Breast epithelium (tissue), 4 donors: ENCODE measurements around the gene GLIS1. TPM values are rescaled to one million over a fixed set of nuclear protein-coding genes. Genes with fewer than 3 reads are reported as not detected.
A peak's percentile ranks its signal among the peaks of the same experiment; 100 is the strongest.

Source experiments
- DNase-seq, 2 donors: peaks; one replicate each; pipeline ENCODE4 v3.0.0-alpha.2; 2019; ENCODE audit warnings: low spot score in 2 of 2
- H3K27ac ChIP-seq, 2 donors: fragments of 200-600 bp; sonication (generic) in 1 of 2; one replicate each; pipeline ENCODE4 v1.5.1; 2016 to 2019; ENCODE audit warnings: mild to moderate bottlenecking in 1 of 2
- H3K27me3 ChIP-seq, 2 donors: fragments of 200-600 bp; sonication (generic) in 1 of 2; one replicate each; pipeline versions ENCODE4 v1.5.1 to v1.6.0; 2017 to 2019; ENCODE audit warnings: control low read depth in 1 of 2, mild to moderate bottlenecking in 1 of 2
- H3K36me3 ChIP-seq: fragments of 200-600 bp; one replicate; pipeline ENCODE4 v1.5.1; 2019
- H3K4me1 ChIP-seq, 2 donors: fragments of 200-600 bp; sonication (generic); one replicate each; pipeline ENCODE4 v1.5.1; 2016 to 2019; ENCODE audit warnings: control low read depth in 1 of 2
- H3K4me3 ChIP-seq, 3 donors: fragments of 200-600 bp; sonication (generic); 1 replicate in 2 of 3; 2 replicates in 1 of 3; pipeline ENCODE4 v1.5.1; 2016 to 2019; ENCODE audit warnings: mild to moderate bottlenecking in 3 of 3, moderate library complexity in 2 of 3
- H3K9me3 ChIP-seq, 2 donors: fragments of 200-600 bp; sonication (generic) in 1 of 2; one replicate each; pipeline ENCODE4 v1.5.1; 2016 to 2019; ENCODE audit warnings: control low read depth in 1 of 2
- CTCF ChIP-seq, 3 donors: fragments of 450-650 bp; IDR thresholded peaks; one replicate each; pipeline ENCODE4 v1.5.1; 2016 to 2017; ENCODE audit warnings: antibody characterized with exemption in 3 of 3, mild to moderate bottlenecking in 3 of 3, moderate library complexity in 3 of 3
- POLR2A ChIP-seq: fragments of 450-650 bp; IDR thresholded peaks from one replicate; pipeline ENCODE4 v1.6.1; 2016; ENCODE audit warnings: antibody characterized with exemption, mild to moderate bottlenecking, moderate library complexity
- POLR2AphosphoS5 ChIP-seq, 3 donors: sonication (generic); formaldehyde crosslinking; IDR thresholded peaks; one replicate each; pipeline ENCODE4 v1.6.1; 2017; ENCODE audit warnings: antibody characterized with exemption in 3 of 3
- intact Hi-C: fragments of 100-400 bp; cut with DNase I; formaldehyde crosslinking; loops from one replicate; pipeline ENCODE4 v1.15.1; 2023; ENCODE audit warnings: low total_unique reads
- total RNA-seq, 3 donors: library from RNA; depleted of rRNA; stranded (reverse); fragments of >200 nt; gene quantifications; one replicate each; pipeline ENCODE4 v1.1.0, GENCODE V29; 2016

GLIS1 gene
- total RNA-seq, 3 donors from 2014 or later, result 0.16 to 2.0 (median 0.59) TPM

GRCh38 chr1:53678507-53678906 is 60.5 kb downstream of the GLIS1 start:
- intact Hi-C loops, result no loop called here
- Histone ChIP-seq H3K4me3 (no peak overlapping the region), H3K27ac (peak overlapping the region in 1 of 2 donors; percentile 23), H3K4me1 (no peaks in the 10 kb centered on the region), H3K27me3 (no peaks in the 10 kb centered on the region), H3K36me3 (no peaks in the 10 kb centered on the region), H3K9me3 (no peaks in the 10 kb centered on the region)
- DNase-seq, result no peak
- TF ChIP-seq POLR2A (no peak), CTCF (IDR thresholded peaks at IDR 0.05) (no peak), POLR2AphosphoS5 (IDR thresholded peaks at IDR 0.05) (no peak)

- H3K4me3 ChIP-seq, result no peak overlapping the region
- intact Hi-C loops, result no loop called here
- TF ChIP-seq POLR2AphosphoS5 (IDR thresholded peaks at IDR 0.05) (no peak), POLR2A (no peak), CTCF (IDR thresholded peaks at IDR 0.05) (no peak)
- DNase-seq, result no peak
- no peaks in the 10 kb centered on the region for H3K4me1 ChIP-seq
- no peaks in the 10 kb centered on the region for H3K36me3 ChIP-seq
- no peak overlapping the region for H3K27ac ChIP-seq
- H3K27me3 ChIP-seq, result no peaks in the 10 kb centered on the region
- H3K9me3 ChIP-seq, result no peaks in the 10 kb centered on the region
These were observed 60.9 kb downstream of the GLIS1 start for GRCh38 chr1:53678046-53678445.

GRCh38 chr1:53677486-53677885 is 61.5 kb downstream of the GLIS1 start:
- Histone ChIP-seq H3K4me3 (no peak overlapping the region), H3K36me3 (no peaks in the 10 kb centered on the region), H3K9me3 (no peaks in the 10 kb centered on the region), H3K4me1 (no peaks in the 10 kb centered on the region), H3K27ac (no peak overlapping the region), H3K27me3 (no peaks in the 10 kb centered on the region)
- no peak for TF ChIP-seq POLR2AphosphoS5 (IDR thresholded peaks at IDR 0.05)
- no peak for TF ChIP-seq CTCF (IDR thresholded peaks at IDR 0.05)
- DNase-seq, result no peak
- intact Hi-C loops, result no loop called here

- H3K9me3 ChIP-seq, result no peaks in the 10 kb centered on the region
- no peaks in the 10 kb centered on the region for H3K36me3 ChIP-seq
- no peak for TF ChIP-seq CTCF (IDR thresholded peaks at IDR 0.05)
- no peak for TF ChIP-seq POLR2A
- no peak for TF ChIP-seq POLR2AphosphoS5 (IDR thresholded peaks at IDR 0.05)
- H3K4me3 ChIP-seq, result no peak overlapping the region
- H3K4me1 ChIP-seq, result no peaks in the 10 kb centered on the region
- H3K27me3 ChIP-seq, result no peaks in the 10 kb centered on the region
- no peak overlapping the region for H3K27ac ChIP-seq
- no peak for DNase-seq
- intact Hi-C loops, result no loop called here
These were observed 66.2 kb downstream of the GLIS1 start for GRCh38 chr1:53672785-53673184.

GRCh38 chr1:53672243-53672642 is 66.7 kb downstream of the GLIS1 start:
- no peak overlapping the region for H3K27ac ChIP-seq
- H3K27me3 ChIP-seq, result no peaks in the 10 kb centered on the region
- H3K4me1 ChIP-seq, result no peaks in the 10 kb centered on the region
- no peak overlapping the region for H3K4me3 ChIP-seq
- intact Hi-C loops, result no loop called here
- no peaks in the 10 kb centered on the region for H3K9me3 ChIP-seq
- H3K36me3 ChIP-seq, result no peaks in the 10 kb centered on the region
- DNase-seq, result no peak
- TF ChIP-seq POLR2AphosphoS5 (IDR thresholded peaks at IDR 0.05) (no peak), POLR2A (no peak), CTCF (IDR thresholded peaks at IDR 0.05) (no peak)
